KOPT-K1 (cell line): ENCODE results near the gene ACCSL.

ENCODE experiments used
- H3K27ac ChIP-seq: fragments of 200-600 bp; sonication (generic); 2 replicates; pipeline ENCODE4 v1.5.1; 2016; ENCODE audit warnings: antibody characterized with exemption, mild to moderate bottlenecking, low read depth, low read length; ENCODE audit not compliant: poor library complexity, severe bottlenecking
- H3K36me3 ChIP-seq: fragments of 200-600 bp; sonication (generic); 2 replicates; pipeline ENCODE4 v1.5.1; 2017; ENCODE audit warnings: antibody characterized with exemption, mild to moderate bottlenecking, low read length, moderate library complexity; ENCODE audit not compliant: insufficient read depth
- H3K9me3 ChIP-seq: fragments of 200-600 bp; sonication (generic); 2 replicates; pipeline ENCODE4 v1.5.1; 2017; ENCODE audit warnings: antibody characterized with exemption, low read length, mild to moderate bottlenecking; ENCODE audit not compliant: insufficient read depth, poor library complexity, severe bottlenecking

Gene ACCSL

DNA sequence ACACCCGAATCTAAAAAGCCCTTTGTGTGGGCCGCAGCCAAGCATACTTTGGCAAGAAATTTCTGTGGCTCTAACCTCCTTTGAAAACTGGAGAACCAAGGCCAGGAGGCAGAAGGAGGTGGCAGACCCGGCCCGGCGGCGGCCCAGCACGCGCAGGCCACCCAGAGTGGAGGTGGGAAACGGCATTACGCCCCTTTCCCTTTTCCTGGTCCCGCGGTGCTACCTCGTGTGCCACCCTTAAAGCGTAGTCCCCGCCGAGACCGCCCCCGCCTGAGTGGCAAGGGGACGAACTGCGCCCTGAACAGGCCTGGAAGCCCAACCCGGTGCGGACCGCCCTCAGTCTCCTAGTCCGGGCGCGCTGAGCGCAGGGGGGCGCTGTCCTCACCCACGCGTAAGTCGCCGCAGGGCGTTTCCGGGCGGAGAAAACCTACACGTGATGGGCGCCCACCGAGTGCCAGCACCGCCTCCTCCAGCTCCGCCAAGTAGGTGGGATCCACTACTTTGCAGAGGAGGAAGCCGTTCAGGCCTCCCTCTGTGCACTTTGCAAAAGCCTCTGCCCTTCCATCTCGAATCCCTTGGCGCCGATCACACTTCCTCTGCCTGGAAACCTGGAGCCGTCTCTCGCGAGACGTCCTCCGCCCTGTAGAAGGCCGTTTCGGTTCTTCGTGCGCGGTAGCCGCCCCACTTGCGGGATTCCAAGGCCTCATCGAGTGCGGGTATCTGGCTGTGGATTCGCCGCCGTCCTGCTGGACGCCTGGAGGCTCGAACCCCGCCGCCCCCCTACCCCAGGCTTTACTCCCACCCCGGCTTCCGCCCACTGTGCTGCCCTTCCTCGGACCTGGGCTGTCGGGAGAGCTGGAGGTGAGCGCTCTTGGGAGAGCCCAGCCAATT, 18.3 kb downstream of the ACCSL start, which contains the start of gene ACCS:
ACCS (plus strand) TSS at position 430 of the 891 bp plus-strand sequence. CDS start 1,358 bp downstream, outside the sequence.
- Histone ChIP-seq H3K36me3 (no peaks in the 10 kb centered on the region), H3K9me3 (no peaks in the 10 kb centered on the region), H3K27ac (no peak within 1 kb of the TSS)

DNA sequence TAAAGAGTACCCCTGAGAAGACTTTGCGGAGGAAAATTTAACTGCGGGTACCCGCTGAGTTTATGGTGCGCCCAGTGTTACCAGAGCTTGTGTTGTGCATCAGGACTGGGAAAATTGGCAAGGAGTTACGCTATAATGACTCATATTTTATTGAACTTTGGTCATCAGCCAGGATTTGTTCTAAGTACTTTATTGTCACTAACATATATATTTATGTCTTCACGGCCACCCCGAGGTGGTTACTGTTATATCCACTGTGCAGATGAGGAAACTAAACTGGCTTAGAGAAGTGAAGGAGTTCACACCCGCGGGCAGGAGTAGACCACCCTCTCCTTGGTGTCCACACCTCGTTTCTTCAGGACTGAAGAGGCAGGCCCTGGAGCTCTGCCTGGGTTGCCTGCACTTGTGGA, 19.0 kb downstream of the ACCSL start:
- Histone ChIP-seq H3K27ac (no peak overlapping the region), H3K9me3 (no peaks in the 10 kb centered on the region), H3K36me3 (no peaks in the 10 kb centered on the region)

DNA sequence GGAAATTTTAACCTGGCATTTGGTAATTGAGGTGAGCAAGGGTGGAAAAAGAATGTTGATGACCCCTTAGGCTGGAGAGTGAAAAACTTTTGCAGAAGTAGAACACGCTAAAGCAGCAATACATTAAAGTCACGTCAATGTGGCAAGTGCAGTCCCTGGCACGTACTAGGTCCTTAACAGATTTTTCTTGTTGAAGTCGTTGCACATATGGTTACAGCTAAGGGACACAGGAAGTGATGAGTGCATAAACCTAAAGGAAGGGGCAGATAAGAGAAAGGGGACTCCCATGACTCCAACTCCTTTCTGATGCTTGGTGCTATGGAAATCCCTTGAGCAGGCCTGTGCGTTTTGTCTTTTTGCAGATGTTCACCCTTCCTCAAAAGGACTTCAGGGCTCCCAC, 19.5 kb downstream of the ACCSL start:
- H3K27ac ChIP-seq = no peak overlapping the region

DNA sequence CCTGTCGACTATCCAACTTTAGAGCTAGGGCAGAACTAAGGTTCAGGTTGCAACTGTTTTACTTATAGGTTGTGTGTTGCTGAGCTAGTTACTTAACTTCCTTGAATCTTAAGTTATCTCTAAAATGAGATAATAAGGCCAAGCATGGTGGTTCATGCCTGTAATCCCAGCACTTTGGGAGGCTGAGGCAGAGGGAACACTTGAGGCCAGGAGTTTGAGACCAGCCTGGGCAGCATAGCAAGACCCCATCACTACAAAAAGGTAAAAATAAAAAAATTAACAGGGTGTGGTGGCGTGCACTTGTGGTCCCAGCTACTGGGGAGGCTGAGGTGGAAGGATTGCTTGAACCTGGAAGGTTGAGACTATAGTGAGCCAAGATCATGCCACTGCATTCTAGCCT, 20.4 kb downstream of the ACCSL start:
- Histone ChIP-seq H3K36me3 (no peaks in the 10 kb centered on the region), H3K9me3 (no peaks in the 10 kb centered on the region), H3K27ac (no peak overlapping the region)

More for the DNA sequence above, 19.5 kb downstream of the ACCSL start:
- no peaks in the 10 kb centered on the region for H3K9me3 ChIP-seq
- H3K36me3 ChIP-seq = no peaks in the 10 kb centered on the region

DNA sequence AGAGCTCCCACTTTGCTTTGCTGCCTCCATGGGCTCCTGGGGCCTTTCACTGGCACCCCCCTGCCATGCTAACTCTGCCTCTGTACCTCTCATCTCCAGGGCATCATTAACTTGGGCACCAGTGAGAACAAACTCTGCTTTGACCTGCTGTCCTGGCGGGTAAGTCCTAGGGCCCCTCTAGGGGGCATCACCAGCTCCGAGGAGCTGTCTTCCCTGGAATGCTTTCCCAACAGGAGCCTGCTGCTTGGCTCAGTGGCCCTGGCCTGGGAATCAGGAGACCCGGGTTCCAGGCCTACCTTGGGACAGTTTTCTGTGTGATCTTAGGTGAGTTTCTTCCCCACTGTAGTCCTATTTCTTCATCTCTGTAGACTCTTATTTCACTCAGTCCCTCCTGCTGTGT, 23.4 kb downstream of the ACCSL start:
- Histone ChIP-seq H3K27ac (no peak overlapping the region), H3K36me3 (no peaks in the 10 kb centered on the region), H3K9me3 (no peaks in the 10 kb centered on the region)

DNA sequence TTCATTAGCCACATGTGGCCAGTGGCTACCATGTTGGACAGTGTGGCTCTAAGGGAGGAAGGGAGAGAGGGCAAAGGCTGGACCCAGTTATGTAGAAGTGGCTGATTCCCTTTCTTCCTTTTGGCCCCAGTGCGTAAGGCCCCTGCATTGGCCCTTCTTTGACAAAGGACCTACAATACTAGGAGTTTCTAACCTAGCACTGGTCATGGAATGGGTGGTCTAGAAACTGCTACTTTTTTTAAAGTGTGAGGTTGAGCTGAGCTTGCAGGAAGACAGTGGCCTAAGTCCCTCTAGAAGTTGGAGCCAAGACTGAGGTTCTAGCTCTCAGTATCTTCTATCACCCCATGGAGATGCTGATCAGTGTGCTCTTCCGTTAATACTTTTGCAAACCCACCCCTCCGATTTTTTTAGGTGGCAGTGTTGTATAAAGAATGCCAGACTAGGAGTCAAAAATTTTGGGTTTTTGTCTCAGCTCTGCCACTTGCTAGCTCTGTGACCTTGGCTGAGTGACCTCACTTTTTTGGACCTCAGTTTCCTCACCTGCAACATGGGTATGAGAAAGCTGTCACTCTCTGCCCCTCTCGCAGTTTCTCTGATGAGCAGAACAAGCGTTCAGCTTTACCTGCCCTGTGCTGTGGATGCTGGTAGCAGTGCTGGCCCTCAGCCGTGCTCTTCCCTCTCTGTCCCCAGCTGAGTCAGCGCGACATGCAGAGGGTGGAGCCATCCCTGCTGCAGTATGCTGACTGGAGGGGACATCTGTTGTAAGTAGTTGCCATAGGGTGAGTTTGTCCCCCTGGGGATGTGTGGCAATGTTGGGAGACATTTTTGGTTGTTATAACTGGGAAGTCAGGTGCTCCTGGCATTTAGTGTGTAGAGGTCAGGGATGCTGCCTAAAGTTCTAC, 25.2 kb downstream of the ACCSL start:
- H3K9me3 ChIP-seq = no peaks in the 10 kb centered on the region
- no peaks in the 10 kb centered on the region for H3K36me3 ChIP-seq
- no peak overlapping the region for H3K27ac ChIP-seq

DNA sequence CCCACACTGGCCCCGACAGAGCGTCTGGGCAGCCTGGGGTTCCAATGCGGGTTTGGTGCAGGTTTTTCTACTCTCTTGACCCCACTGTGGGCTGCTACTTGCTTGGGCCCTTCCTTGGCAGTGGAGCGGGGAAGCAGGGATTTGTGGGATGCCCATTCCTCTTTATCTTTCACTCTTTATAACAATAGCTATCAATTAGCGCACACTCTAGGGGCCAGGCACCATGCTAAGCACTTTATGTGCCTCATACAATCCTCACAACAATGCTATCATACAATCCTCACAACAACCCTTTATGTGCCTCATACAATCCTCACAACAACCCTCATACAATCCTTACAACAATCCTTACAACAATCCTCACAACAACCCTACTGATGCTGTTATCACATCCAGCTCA, 31.0 kb downstream of the ACCSL start:
- Histone ChIP-seq H3K36me3 (no peaks in the 10 kb centered on the region), H3K27ac (no peak overlapping the region), H3K9me3 (no peaks in the 10 kb centered on the region)

DNA sequence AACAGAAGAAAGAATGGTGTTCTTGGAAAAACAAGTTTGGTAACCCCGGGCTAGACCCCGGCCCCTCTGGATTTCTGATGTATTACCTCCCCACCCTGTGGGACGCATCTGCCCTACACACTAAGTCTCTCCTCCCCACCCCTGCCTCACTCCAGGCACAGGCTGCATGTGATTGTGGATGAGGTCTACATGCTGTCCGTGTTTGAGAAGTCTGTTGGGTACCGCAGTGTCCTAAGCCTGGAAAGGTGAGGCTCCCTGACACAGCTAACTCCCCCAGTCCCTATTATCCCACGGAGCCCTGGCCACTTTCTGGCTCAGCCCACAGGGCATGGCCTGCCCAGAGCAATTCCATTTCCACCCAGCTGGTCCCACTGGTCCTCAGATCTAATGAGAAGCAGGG, 31.6 kb downstream of the ACCSL start:
- H3K9me3 ChIP-seq = no peaks in the 10 kb centered on the region
- no peak overlapping the region for H3K27ac ChIP-seq
- H3K36me3 ChIP-seq = no peaks in the 10 kb centered on the region

DNA sequence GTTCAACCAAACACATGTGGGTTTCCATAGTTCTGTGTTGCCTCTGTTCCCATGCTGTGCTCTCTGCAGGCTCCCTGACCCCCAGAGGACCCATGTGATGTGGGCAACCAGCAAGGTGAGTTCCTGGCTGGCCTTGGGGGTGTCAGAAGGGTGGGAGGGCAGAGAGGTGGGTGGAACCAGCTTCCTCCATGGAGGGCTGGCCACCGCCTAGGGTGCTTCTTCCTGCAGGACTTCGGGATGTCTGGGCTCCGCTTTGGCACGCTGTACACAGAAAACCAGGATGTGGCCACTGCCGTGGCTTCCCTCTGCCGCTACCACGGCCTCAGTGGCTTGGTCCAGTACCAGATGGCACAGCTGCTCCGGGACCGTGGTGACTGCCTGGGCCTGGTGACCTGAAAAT, 33.2 kb downstream of the ACCSL start:
- Histone ChIP-seq H3K27ac (no peak overlapping the region), H3K9me3 (peaks cover 7% of the 10 kb centered on the region), H3K36me3 (no peaks in the 10 kb centered on the region)

DNA sequence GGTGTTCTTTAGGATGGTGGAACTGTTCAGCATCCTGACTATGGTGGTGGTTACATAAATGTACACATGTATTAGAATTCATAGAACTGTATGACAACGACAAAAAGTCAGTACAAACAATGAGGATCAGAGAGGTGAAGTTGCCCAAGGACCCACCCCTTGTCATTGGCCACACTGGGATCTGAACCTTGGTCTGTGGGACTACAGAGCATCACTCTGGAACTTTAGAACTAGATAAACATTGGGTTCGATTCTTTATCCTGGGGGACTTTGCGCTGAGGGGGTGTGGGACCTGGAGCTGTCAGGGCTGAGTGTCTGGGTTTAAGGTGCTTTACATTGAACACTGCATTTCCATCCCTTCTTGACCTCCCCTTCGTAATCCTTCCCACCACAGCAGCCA, 34.9 kb downstream of the ACCSL start:
- Histone ChIP-seq H3K36me3 (no peaks in the 10 kb centered on the region), H3K27ac (no peak overlapping the region), H3K9me3 (peaks cover 7% of the 10 kb centered on the region)

DNA sequence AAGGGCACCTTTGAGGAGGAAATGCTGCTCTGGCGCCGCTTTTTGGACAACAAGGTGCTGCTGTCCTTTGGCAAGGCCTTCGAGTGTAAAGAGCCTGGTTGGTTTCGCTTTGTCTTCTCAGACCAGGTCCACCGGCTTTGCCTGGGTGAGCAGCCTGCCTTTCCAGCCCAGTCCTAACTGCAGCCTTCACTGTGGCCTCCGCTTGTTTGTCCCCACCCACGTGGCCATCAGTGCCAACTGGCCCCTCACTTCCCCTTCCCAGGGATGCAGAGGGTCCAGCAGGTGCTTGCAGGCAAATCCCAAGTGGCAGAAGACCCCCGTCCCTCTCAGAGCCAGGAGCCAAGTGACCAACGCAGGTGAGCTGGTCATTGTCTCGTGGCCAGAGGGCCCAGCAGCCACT, 35.7 kb downstream of the ACCSL start:
- Histone ChIP-seq H3K9me3 (peaks cover 7% of the 10 kb centered on the region), H3K36me3 (no peaks in the 10 kb centered on the region), H3K27ac (no peak overlapping the region)

DNA sequence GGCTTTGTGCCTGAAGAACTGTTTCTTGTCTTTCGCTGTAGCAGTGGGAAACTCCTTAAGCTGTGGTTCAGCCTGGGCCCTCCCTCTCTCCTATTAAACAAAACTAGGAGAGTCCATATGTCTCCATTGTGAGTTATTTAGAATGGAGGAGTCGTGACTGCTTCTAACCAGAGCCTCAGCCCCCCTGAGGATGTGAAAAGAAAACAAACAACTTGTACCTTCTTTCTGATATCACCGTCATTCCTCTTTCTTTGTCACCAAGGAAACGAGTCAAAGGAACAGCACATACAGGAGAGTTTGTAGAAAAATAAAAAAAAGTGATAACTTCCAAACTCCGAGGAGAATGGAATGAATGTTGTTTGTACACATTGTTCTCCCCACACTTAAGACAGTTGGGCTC, 36.1 kb downstream of the ACCSL start:
- H3K27ac ChIP-seq = no peak overlapping the region
- H3K36me3 ChIP-seq = no peaks in the 10 kb centered on the region
- peaks cover 7% of the 10 kb centered on the region for H3K9me3 ChIP-seq

DNA sequence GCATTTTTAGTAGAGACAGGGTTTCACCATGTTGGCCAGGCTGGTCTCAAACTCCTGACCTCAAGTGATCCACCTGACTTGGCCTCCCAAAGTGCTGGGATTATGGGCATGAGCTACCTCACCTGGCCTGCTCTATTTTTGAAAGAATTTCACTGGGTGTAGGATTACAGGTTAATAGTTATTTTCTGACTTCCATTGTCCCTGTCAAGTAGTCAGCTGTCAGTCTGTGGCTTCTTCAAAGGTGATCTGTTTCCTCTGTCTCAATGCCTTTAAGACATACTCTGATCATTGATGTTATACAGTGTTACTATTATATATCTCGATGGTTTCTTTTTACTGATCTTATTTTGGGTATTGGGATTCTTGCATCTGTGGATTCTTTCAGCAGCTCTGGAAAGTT, 37.5 kb downstream of the ACCSL start:
- Histone ChIP-seq H3K27ac (no peak overlapping the region), H3K9me3 (peaks cover 7% of the 10 kb centered on the region), H3K36me3 (no peaks in the 10 kb centered on the region)

DNA sequence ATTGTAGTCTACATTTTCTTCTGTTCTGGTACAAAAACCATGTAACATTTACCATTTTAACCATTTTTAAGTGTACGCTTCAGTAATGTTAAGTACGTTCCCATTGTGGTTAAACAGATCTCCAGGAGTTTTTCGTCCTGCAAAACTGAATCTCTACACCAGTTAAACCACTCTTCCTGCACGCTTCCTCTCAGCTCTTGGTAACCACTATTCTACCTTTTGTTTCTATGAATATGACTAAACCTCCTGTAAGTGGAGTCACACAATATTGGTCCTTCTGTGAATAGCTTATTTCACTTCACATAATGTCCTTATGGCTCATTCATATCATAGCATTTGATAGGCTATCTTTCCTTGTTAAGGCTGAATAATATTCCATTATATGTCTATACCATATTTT, 40.6 kb downstream of the ACCSL start:
- Histone ChIP-seq H3K9me3 (peaks cover 7% of the 10 kb centered on the region), H3K27ac (no peak overlapping the region), H3K36me3 (no peaks in the 10 kb centered on the region)

DNA sequence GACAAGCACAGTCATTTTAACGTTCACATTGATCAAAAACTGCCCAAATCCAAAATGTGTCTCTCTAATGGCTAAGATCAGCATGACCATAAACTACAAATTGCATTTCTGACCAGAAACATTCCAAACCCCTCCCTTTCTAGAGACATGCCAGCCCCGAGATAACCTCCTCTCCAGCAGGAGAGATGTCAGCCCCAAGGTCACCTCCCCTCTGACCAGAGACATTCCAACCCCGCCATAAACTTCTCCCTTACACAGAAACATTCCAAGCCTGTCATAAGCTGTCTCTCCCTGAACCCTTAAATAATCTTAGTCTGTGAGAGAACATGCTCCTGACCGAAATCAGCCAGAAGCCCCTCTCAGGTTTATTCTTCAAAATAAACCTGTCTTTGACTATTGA, 41.1 kb downstream of the ACCSL start:
- H3K36me3 ChIP-seq = no peaks in the 10 kb centered on the region
- no peak overlapping the region for H3K27ac ChIP-seq
- H3K9me3 ChIP-seq = peaks cover 7% of the 10 kb centered on the region
